ENCODE results near the gene HOGA1. TPM values are rescaled to one million over a fixed set of nuclear protein-coding genes. Genes with fewer than 3 reads are reported as not detected.
A peak's percentile ranks its signal among the peaks of the same experiment; 100 is the strongest.

HOGA1 gene
- total and polyA plus RNA-seq, 3 experiments from 2014 or later: not detected

DNA sequence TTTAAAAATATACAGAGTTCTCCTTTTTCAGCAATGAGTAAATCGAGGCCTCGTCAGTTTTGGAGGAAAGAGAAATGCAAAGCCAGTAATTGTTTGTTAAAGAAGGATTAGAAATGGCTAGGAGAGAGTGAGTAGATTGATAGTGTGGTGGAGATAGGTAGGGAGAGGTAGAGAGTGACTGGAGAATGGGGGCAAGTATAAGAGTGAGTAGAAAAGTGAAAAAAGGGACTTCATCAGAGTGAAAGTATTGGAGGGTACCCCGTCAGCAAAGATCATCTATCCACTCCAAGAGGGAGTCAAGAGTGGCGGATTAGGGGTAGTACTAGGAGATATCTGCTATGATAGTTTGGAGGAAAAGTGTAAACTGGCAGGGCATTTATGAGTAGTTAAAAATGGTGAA, 20.9 kb upstream of the HOGA1 start:
- Mint-ChIP-seq H3K4me3 (no peak overlapping the region), H3K4me1 (no peaks in the 10 kb centered on the region), H3K9me3 (no peaks in the 10 kb centered on the region), H3K36me3 (no peaks in the 10 kb centered on the region), H3K27me3 (no peaks in the 10 kb centered on the region), H3K27ac (no peak overlapping the region)
- POLR2A ChIA-PET: no interaction called here
- no peaks in the 10 kb centered on the region for H3K27me3 ChIP-seq (ENCODE audit: insufficient read depth, low read length, poor library complexity, severe bottlenecking)
- CTCF ChIA-PET: no interaction called here
- no peaks in the 10 kb centered on the region for H3K4me1 ChIP-seq (ENCODE audit: insufficient read depth, low read length)
- no peak for DNase-seq
- H3K36me3 ChIP-seq (ENCODE audit: insufficient read depth, low read length): no peaks in the 10 kb centered on the region
- no peak overlapping the region for H3K4me3 ChIP-seq (ENCODE audit: low read length)
- no peak overlapping the region for H3K27ac ChIP-seq (ENCODE audit: low read depth, low read length)
- no peaks in the 10 kb centered on the region for H3K9me3 ChIP-seq (ENCODE audit: low read length)

DNA sequence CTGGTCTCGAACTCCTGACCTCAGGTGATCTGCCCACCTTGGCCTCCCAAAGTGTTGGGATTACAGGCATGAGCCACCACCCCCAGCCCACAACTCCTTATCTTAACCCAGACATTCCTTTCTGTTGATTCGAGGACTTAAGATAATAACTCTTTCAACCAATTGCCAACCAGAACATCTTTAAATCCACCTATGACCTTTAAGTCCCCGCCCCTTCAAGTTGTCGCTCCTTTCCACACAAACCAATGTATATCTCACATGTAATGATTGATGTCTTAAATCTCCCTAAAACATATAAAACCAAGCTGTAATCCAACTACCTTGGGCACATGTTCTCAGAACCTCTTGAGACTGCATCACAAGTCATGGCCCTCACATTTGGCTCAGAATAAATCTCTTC, 19.4 kb upstream of the HOGA1 start:
- no peaks in the 10 kb centered on the region for H3K27me3 ChIP-seq (ENCODE audit: insufficient read depth, low read length, poor library complexity, severe bottlenecking)
- Mint-ChIP-seq H3K36me3 (peaks cover 0 to 2% (median 0%) of the 10 kb centered on the region in 3 donors), H3K4me3 (no peak overlapping the region), H3K27me3 (no peaks in the 10 kb centered on the region), H3K27ac (peak overlapping the region in 1 of 8 donors; percentile 4), H3K4me1 (no peaks in the 10 kb centered on the region), H3K9me3 (no peaks in the 10 kb centered on the region)
- H3K9me3 ChIP-seq (ENCODE audit: low read length): no peaks in the 10 kb centered on the region
- H3K4me1 ChIP-seq (ENCODE audit: insufficient read depth, low read length): no peaks in the 10 kb centered on the region
- no peak for DNase-seq
- H3K27ac ChIP-seq (ENCODE audit: low read depth, low read length): no peak overlapping the region
- ChIA-PET CTCF (interaction anchor here (1.1 kb wide), 1 partner anchor 12 kb away, joined by 3 read pairs; no protein-coding TSS in a partner anchor), POLR2A (no interaction called here)
- no peaks in the 10 kb centered on the region for H3K36me3 ChIP-seq (ENCODE audit: insufficient read depth, low read length)
- no peak overlapping the region for H3K4me3 ChIP-seq (ENCODE audit: low read length)

DNA sequence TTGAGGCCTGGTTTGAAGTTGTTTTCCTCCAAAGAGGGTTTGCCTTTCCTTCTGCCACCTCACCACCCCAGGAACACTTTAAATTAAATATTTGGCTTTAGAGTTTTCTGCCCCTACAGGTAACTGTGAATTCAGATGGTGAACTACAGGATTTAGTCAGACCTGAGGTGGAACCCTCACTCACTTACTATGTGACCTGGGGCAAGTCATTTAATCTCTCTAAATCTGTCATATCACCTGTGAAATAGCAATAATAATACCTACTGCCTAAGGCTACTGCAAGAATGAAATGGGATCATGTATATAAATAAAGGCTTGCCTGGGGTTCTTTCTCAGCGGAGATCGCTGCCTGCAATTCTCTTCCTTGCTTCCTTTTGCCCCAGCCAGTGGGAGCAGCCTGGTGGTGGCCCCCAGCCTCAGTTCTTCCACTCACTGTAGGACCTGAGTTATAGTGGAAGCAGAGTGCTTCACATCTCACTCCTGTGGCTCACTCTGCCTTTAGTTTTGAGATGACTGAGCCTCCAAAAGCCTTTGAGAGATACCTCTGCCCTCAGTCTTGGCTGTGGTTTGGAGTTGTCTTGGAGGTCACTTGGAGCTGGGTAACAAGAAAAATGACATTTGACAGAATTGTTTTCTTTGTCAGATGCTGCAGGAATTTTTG, 17.7 kb upstream of the HOGA1 start:
- no peak overlapping the region for H3K4me3 Mint-ChIP-seq
- H3K4me3 ChIP-seq (ENCODE audit: low read length): no peak overlapping the region
- H3K27me3 ChIP-seq (ENCODE audit: insufficient read depth, low read length, poor library complexity, severe bottlenecking): no peaks in the 10 kb centered on the region
- H3K9me3 ChIP-seq (ENCODE audit: low read length): no peaks in the 10 kb centered on the region
- H3K27ac ChIP-seq (ENCODE audit: low read depth, low read length): no peak overlapping the region
- H3K27ac Mint-ChIP-seq: no peak overlapping the region
- H3K27me3 Mint-ChIP-seq: no peaks in the 10 kb centered on the region
- H3K9me3 Mint-ChIP-seq: no peaks in the 10 kb centered on the region
- ChIA-PET POLR2A (interaction anchor here (0.7 kb wide), 3 partner anchors 68 to 152 kb away, joined by 3 read pairs; partner anchors contain the start of gene UBTD1), CTCF (no interaction called here)
- peaks cover 0 to 2% (median 0%) of the 10 kb centered on the region in 3 donors for H3K36me3 Mint-ChIP-seq
- H3K36me3 ChIP-seq (ENCODE audit: insufficient read depth, low read length): no peaks in the 10 kb centered on the region
- no peak for DNase-seq
- H3K4me1 ChIP-seq (ENCODE audit: insufficient read depth, low read length): no peaks in the 10 kb centered on the region
- no peaks in the 10 kb centered on the region for H3K4me1 Mint-ChIP-seq

DNA sequence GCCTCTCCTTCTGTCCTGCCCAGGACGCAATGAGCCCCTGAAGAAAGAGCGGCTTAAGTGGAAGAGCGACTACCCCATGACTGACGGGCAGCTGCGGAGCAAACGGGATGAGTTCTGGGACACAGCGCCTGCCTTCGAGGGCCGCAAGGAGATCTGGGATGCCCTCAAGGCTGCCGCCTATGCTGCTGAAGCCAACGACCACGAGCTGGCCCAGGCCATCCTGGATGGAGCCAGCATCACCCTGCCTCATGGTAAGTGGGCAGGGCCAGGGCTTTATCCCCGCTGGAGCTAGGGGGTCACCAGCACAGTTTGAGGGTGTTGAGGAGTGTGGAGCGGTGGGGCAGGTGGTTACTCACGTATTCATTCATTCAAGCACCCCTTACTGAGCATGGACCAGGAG, 16.3 kb upstream of the HOGA1 start:
- no peaks in the 10 kb centered on the region for H3K4me1 Mint-ChIP-seq
- H3K9me3 Mint-ChIP-seq: no peaks in the 10 kb centered on the region
- H3K9me3 ChIP-seq (ENCODE audit: low read length): no peaks in the 10 kb centered on the region
- H3K4me1 ChIP-seq (ENCODE audit: insufficient read depth, low read length): no peaks in the 10 kb centered on the region
- H3K4me3 Mint-ChIP-seq: no peak overlapping the region
- ChIA-PET POLR2A (no interaction called here), CTCF (no interaction called here)
- peaks cover 0 to 2% (median 0%) of the 10 kb centered on the region in 3 donors for H3K36me3 Mint-ChIP-seq
- DNase-seq: no peak
- no peaks in the 10 kb centered on the region for H3K36me3 ChIP-seq (ENCODE audit: insufficient read depth, low read length)
- no peaks in the 10 kb centered on the region for H3K27me3 Mint-ChIP-seq
- no peak overlapping the region for H3K4me3 ChIP-seq (ENCODE audit: low read length)
- H3K27ac Mint-ChIP-seq: no peak overlapping the region
- no peak overlapping the region for H3K27ac ChIP-seq (ENCODE audit: low read depth, low read length)
- H3K27me3 ChIP-seq (ENCODE audit: insufficient read depth, low read length, poor library complexity, severe bottlenecking): no peaks in the 10 kb centered on the region

DNA sequence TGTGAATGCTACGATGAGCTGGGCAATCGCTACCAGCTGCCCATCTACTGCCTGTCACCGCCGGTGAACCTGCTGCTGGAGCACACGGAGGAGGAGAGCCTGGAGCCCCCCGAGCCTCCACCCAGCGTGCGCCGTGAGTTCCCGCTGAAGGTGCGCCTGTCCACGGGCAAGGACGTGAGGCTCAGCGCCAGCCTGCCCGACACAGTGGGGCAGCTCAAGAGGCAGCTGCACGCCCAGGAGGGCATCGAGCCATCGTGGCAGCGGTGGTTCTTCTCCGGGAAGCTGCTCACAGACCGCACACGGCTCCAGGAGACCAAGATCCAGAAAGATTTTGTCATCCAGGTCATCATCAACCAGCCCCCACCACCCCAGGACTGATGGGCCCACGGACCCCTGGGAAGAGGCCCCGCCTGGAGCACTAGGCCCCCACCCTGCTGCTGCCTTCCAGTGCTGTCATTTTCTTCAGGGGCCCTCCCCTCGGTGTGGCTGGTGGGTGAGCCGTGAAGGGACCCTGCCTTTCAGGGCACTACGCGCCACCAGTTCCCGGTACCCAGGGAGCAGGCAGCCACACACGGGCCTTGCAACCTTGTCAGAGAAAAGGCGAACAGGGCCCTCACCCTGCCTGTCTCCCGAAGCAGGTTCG, 13.9 kb upstream of the HOGA1 start:
- H3K36me3 Mint-ChIP-seq: peaks cover 0 to 2% (median 0%) of the 10 kb centered on the region in 3 donors
- ChIA-PET CTCF (no interaction called here), POLR2A (interaction anchor here (0.7 kb wide), 1 partner anchor 8 kb away, joined by 3 read pairs; no protein-coding TSS in a partner anchor)
- no peak overlapping the region for H3K4me3 Mint-ChIP-seq
- no peak for DNase-seq
- no peak overlapping the region for H3K27ac ChIP-seq (ENCODE audit: low read depth, low read length)
- no peak overlapping the region for H3K4me3 ChIP-seq (ENCODE audit: low read length)
- no peaks in the 10 kb centered on the region for H3K4me1 Mint-ChIP-seq
- no peaks in the 10 kb centered on the region for H3K27me3 Mint-ChIP-seq
- H3K9me3 ChIP-seq (ENCODE audit: low read length): no peaks in the 10 kb centered on the region
- H3K9me3 Mint-ChIP-seq: no peaks in the 10 kb centered on the region
- H3K36me3 ChIP-seq (ENCODE audit: insufficient read depth, low read length): no peaks in the 10 kb centered on the region
- H3K27ac Mint-ChIP-seq: no peak overlapping the region
- H3K4me1 ChIP-seq (ENCODE audit: insufficient read depth, low read length): no peaks in the 10 kb centered on the region
- H3K27me3 ChIP-seq (ENCODE audit: insufficient read depth, low read length, poor library complexity, severe bottlenecking): no peaks in the 10 kb centered on the region

DNA sequence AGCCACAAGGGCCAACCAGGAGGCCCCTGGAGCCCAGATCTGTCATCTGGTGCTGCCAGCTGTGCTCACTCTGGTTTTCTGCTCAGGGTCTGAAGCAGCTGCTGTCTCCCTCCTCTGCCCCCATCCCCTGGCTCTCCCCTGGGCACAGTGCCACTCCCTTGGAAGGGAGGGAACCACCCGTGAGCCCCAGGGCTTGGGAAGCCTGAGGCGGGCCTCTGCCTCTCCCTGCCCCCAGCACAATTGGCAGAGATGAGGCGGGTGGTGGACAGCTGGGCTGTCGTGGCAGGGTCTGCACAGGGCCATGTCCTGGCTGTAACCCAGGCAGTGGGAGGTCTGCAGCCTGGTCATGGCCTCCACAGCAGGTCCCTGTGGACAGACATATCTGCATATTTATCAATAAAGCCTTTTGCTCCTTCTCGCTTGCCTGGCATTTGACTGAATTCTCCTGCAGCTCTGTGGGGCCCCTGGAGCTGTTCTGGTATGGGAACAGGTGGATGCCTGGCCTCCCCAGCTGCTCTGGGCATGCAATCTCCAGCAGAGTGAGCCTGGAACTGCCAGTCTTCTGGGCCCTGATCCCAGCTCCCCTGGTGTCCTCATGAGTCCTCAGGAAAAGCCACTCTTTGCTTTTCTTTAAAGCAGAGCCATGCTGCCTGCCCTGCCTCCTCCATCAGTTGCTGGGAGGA, 13.3 kb upstream of the HOGA1 start:
- ChIA-PET CTCF (interaction anchor here (1.2 to 2.3 kb wide), 6 partner anchors 13 to 161 kb away, joined by 3 to 7 read pairs (median 4); partner anchors contain the start of genes C10orf62 and HOGA1), POLR2A (no interaction called here)
- Histone ChIP-seq H3K4me1 (ENCODE audit: insufficient read depth, low read length) (no peaks in the 10 kb centered on the region), H3K9me3 (ENCODE audit: low read length) (no peaks in the 10 kb centered on the region), H3K36me3 (ENCODE audit: insufficient read depth, low read length) (no peaks in the 10 kb centered on the region), H3K4me3 (ENCODE audit: low read length) (no peak overlapping the region), H3K27me3 (ENCODE audit: insufficient read depth, low read length, poor library complexity, severe bottlenecking) (no peaks in the 10 kb centered on the region), H3K27ac (ENCODE audit: low read depth, low read length) (no peak overlapping the region)
- Mint-ChIP-seq H3K27ac (peak overlapping the region in 1 of 8 donors; percentile 6), H3K36me3 (peaks cover 0 to 2% (median 0%) of the 10 kb centered on the region in 3 donors), H3K4me1 (no peaks in the 10 kb centered on the region), H3K27me3 (no peaks in the 10 kb centered on the region), H3K4me3 (no peak overlapping the region), H3K9me3 (no peaks in the 10 kb centered on the region)
- no peak for DNase-seq

DNA sequence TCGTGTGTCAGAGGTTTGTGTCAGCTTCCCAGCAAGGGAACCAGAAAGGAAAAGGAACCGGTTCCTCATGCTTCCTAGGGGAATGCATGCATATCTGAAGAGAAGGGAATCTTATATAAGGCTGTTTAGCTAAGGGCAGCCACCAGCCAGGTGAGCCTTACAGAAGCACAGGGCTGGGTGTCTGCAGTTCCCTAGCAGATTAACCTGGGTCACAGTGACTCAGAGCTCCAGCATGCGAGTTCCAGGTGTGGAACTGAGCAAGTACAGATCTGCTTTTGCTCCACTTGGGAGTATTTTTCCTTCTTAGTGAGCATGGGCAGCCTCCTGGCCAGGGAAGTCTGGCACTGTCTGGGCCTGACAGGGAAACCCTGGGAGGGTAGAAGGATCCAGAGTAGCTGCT, 12.6 kb upstream of the HOGA1 start:
- peak overlapping the region in 1 of 8 donors; percentile 6 for H3K27ac Mint-ChIP-seq

More for the DNA sequence above, 12.6 kb upstream of the HOGA1 start:
- Histone ChIP-seq H3K9me3 (ENCODE audit: low read length) (no peaks in the 10 kb centered on the region), H3K36me3 (ENCODE audit: insufficient read depth, low read length) (no peaks in the 10 kb centered on the region), H3K27me3 (ENCODE audit: insufficient read depth, low read length, poor library complexity, severe bottlenecking) (no peaks in the 10 kb centered on the region), H3K4me1 (ENCODE audit: insufficient read depth, low read length) (no peaks in the 10 kb centered on the region), H3K4me3 (ENCODE audit: low read length) (no peak overlapping the region), H3K27ac (ENCODE audit: low read depth, low read length) (no peak overlapping the region)
- Mint-ChIP-seq H3K4me3 (no peak overlapping the region), H3K9me3 (no peaks in the 10 kb centered on the region), H3K4me1 (no peaks in the 10 kb centered on the region), H3K36me3 (peaks cover 0 to 2% (median 0%) of the 10 kb centered on the region in 3 donors), H3K27me3 (no peaks in the 10 kb centered on the region)
- DNase-seq: no peak
- CTCF ChIA-PET: interaction anchor here (1.0 to 2.3 kb wide), 11 partner anchors 9 to 160 kb away, joined by 3 to 7 read pairs (median 4); partner anchors contain the start of genes AVPI1, C10orf62 and HOGA1
- POLR2A ChIA-PET: no interaction called here
